K562 (cell line): ENCODE measurements around the gene VWA1. TPM values are rescaled to one million over a fixed set of nuclear protein-coding genes. Genes with fewer than 3 reads are reported as not detected.

Experiments used
- ETS2 ChIP-seq: IDR thresholded peaks from 2 replicates; pipeline ENCODE4 v1.6.1; 2016; ENCODE audit warnings: borderline replicate concordance, missing genetic modification characterization, mild to moderate bottlenecking, moderate library complexity, missing compliant biosample characterization; ENCODE audit not compliant: poor library complexity, severe bottlenecking
- HDAC8 ChIP-seq: fragments of 450-650 bp; IDR thresholded peaks from 2 replicates; pipeline ENCODE4 v1.6.1; 2016; ENCODE audit warnings: mild to moderate bottlenecking, missing genetic modification characterization, moderate library complexity, missing compliant biosample characterization
- MAFK ChIP-seq: IDR thresholded peaks from 2 replicates; pipeline ENCODE4 v1.6.1; 2011; ENCODE audit warnings: low read length, improper control_type of control experiment
- MAZ ChIP-seq, 2 experiments: fragments of 450-650 bp in 1 of 2; sonication (generic) in 1 of 2; formaldehyde crosslinking; IDR thresholded peaks in 1 of 2; conservative IDR thresholded peaks in 1 of 2; 2 replicates each; pipeline versions ENCODE4 v1.4.0 to v1.5.0; 2020; ENCODE audit warnings: mild to moderate bottlenecking in 1 of 2, missing genetic modification reagents in 1 of 2
- NR1H2 ChIP-seq: sonication (generic); formaldehyde crosslinking; IDR thresholded peaks from 2 replicates; pipeline ENCODE4 v1.4.0; 2020; ENCODE audit warnings: mild to moderate bottlenecking, missing genetic modification reagents
- NR2F6 ChIP-seq: fragments of 450-650 bp; formaldehyde crosslinking; IDR thresholded peaks from 2 replicates; pipeline ENCODE4 v1.4.0; 2020; ENCODE audit warnings: mild to moderate bottlenecking
- POLR2G ChIP-seq: fragments of 200-400 bp; formaldehyde crosslinking; IDR thresholded peaks from 2 replicates; pipeline ENCODE4 v1.6.1; 2017; ENCODE audit warnings: low read depth, mild to moderate bottlenecking, antibody characterized with exemption, low read length, moderate library complexity
- RHOXF2B ChIP-seq: fragments of 250-450 bp; sonication (Bioruptor Pico); conservative IDR thresholded peaks from 2 replicates; pipeline ENCODE4 v1.5.1; 2021
- SAFB ChIP-seq: fragments of 200-400 bp; formaldehyde crosslinking; IDR thresholded peaks from 2 replicates; pipeline ENCODE4 v1.6.1; 2017; ENCODE audit warnings: low read depth, low read length, borderline replicate concordance
- TAF9B ChIP-seq: fragments of 450-650 bp; IDR thresholded peaks from 2 replicates; pipeline ENCODE4 v1.6.1; 2018; ENCODE audit warnings: mild to moderate bottlenecking; ENCODE audit not compliant: partially characterized antibody
- ZFP36 ChIP-seq: fragments of 150-350 bp; IDR thresholded peaks from 2 replicates; pipeline ENCODE4 v1.6.1; 2018; ENCODE audit warnings: low read length, low read depth; ENCODE audit not compliant: partially characterized antibody
- ZNF699 ChIP-seq: fragments of 250-450 bp; sonication (Bioruptor Pico); IDR thresholded peaks from 2 replicates; pipeline ENCODE4 v1.8.0; 2021; ENCODE audit warnings: mild to moderate bottlenecking, moderate library complexity; ENCODE audit not compliant: insufficient replicate concordance
- ZSCAN29 ChIP-seq: fragments of 450-650 bp; IDR thresholded peaks from 2 replicates; pipeline ENCODE4 v1.6.1; 2017
- polyA plus RNA-seq, 8 experiments: library from polyadenylated mRNA; depleted of rRNA in 4 of 8; stranded (reverse) in 5 of 8; unstranded in 3 of 8; fragments of >200 nt; fragmentation: Nextera tagmentation in 2 of 8; fragmentation: Illumina TruSeq in 1 of 8; extraction: Ambion mirVana in 2 of 8; extraction: Trizol in 1 of 8; gene quantifications; 2 replicates each; pipeline versions ENCODE4 v1.2.1 to v1.2.3, GENCODE V29; 2011 to 2014; ENCODE audit warnings: inconsistent platforms in 1 of 8, missing spikeins in 1 of 8
- total RNA-seq, 7 experiments: library from RNA; depleted of rRNA in 6 of 7; stranded (reverse); fragments of >200 nt in 6 of 7; fragmentation: Illumina TruSeq in 2 of 7; extraction: Trizol in 2 of 7; gene quantifications; 2 replicates each; pipeline versions ENCODE4 v1.2.1 to v1.2.3, GENCODE V29; 2011 to 2021; ENCODE audit warnings: low replicate concordance in 1 of 7
- TF ChIP-seq, protein P1 (sequence below): fragments of 150-350 bp; conservative IDR thresholded peaks from 2 replicates; pipeline ENCODE4 v1.6.1; 2014; ENCODE audit warnings: low read length
- TF ChIP-seq, protein P2 (sequence below), 3 experiments: IDR thresholded peaks in 2 of 3; conservative IDR thresholded peaks in 1 of 3; 2 replicates each; pipeline ENCODE4 v1.5.1; 2011 to 2012; ENCODE audit warnings: low read length in 3 of 3, mild to moderate bottlenecking in 3 of 3, control low read depth in 2 of 3, improper control_type of control experiment in 1 of 3, inconsistent platforms in 1 of 3, low read depth in 1 of 3, mixed read lengths in 1 of 3, moderate library complexity in 1 of 3; ENCODE audit not compliant: insufficient read depth in 2 of 3
- TF ChIP-seq, protein P3 (sequence below), 2 experiments: fragments of 450-650 bp in 1 of 2; IDR thresholded peaks; 2 replicates each; pipeline ENCODE4 v1.6.1; 2011 to 2017; ENCODE audit warnings: low read depth in 2 of 2, antibody characterized with exemption in 1 of 2, borderline replicate concordance in 1 of 2, low read length in 1 of 2, mild to moderate bottlenecking in 1 of 2, mixed read lengths in 1 of 2; ENCODE audit not compliant: control insufficient read depth in 1 of 2
- TF ChIP-seq, protein P4 (sequence below): fragments of 250-450 bp; sonication (Bioruptor Pico); IDR thresholded peaks from 2 replicates; pipeline ENCODE4 v1.8.0; 2021; ENCODE audit warnings: mild to moderate bottlenecking, moderate library complexity

Gene VWA1
- total and polyA plus RNA-seq, 9 of the 15 experiments (the other 6 are each of a cell fraction or from before 2014, with no cell fraction given) = 0.01 to 6.4 (median 0.85) TPM

DNA sequence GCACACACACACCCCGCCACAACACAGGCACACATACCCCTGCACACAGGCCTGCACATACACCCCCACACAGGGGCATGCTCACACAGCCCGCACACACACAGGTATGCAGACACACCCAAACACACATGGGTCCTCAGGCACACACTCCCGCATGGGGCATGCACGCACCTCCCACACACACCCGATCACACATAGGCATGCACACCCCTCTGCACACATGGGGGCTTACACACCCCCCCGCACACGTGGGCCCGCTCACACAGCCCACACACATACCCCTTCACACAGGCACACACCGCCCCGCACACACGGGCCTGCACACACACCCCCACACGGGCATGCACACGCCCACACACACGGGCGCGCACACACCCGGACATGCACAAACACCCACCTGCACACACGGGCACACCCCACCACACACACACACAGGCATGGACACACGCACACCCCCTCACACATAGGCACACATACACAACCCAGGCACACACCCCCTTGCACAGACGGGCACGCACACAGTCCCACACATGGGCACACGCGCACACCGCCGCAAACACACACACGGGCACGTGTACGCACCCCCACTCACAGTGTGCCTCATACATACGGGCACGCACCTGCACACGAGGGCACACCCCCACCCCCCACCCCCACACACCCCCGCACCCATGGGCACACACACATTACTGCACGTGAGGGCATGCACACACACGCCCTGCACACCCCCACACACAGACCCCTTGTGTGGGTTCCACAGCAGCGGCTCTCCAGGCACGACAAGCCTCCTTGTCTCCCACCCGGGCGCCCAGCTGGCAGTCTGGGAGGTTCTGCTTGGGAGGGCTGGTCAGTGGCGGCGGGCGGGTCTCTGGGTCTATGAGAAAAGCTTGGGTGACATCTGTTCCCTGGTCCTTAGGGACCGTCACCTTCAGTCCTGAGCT lies 44.3 kb downstream of the VWA1 start (continued):
- TF ChIP-seq, protein P1, sequence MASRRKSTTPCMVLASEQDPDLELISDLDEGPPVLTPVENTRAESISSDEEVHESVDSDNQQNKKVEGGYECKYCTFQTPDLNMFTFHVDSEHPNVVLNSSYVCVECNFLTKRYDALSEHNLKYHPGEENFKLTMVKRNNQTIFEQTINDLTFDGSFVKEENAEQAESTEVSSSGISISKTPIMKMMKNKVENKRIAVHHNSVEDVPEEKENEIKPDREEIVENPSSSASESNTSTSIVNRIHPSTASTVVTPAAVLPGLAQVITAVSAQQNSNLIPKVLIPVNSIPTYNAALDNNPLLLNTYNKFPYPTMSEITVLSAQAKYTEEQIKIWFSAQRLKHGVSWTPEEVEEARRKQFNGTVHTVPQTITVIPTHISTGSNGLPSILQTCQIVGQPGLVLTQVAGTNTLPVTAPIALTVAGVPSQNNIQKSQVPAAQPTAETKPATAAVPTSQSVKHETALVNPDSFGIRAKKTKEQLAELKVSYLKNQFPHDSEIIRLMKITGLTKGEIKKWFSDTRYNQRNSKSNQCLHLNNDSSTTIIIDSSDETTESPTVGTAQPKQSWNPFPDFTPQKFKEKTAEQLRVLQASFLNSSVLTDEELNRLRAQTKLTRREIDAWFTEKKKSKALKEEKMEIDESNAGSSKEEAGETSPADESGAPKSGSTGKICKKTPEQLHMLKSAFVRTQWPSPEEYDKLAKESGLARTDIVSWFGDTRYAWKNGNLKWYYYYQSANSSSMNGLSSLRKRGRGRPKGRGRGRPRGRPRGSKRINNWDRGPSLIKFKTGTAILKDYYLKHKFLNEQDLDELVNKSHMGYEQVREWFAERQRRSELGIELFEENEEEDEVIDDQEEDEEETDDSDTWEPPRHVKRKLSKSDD = no peak
- TF ChIP-seq SAFB (no peak), HDAC8 (tag) (no peak), TAF9B (no peak), POLR2G (0 out of 2 replicates have a peak, but pooled peaks have one; percentile 41), ZSCAN29 (no peak), ZNF699 (CRISPR knock-in tag) (no peak), ZFP36 (no peak), MAZ (CRISPR knock-in tag; conservative IDR thresholded peaks at IDR 0.05 in 1 of 2, IDR thresholded peaks at IDR 0.05 in 1 of 2) (no peak), MAFK (no peak), RHOXF2B (CRISPR knock-in tag) (no peak), NR1H2 (no peak), NR2F6 (CRISPR knock-in tag) (no peak), ETS2 (tag) (no peak)
- TF ChIP-seq, protein P2, sequence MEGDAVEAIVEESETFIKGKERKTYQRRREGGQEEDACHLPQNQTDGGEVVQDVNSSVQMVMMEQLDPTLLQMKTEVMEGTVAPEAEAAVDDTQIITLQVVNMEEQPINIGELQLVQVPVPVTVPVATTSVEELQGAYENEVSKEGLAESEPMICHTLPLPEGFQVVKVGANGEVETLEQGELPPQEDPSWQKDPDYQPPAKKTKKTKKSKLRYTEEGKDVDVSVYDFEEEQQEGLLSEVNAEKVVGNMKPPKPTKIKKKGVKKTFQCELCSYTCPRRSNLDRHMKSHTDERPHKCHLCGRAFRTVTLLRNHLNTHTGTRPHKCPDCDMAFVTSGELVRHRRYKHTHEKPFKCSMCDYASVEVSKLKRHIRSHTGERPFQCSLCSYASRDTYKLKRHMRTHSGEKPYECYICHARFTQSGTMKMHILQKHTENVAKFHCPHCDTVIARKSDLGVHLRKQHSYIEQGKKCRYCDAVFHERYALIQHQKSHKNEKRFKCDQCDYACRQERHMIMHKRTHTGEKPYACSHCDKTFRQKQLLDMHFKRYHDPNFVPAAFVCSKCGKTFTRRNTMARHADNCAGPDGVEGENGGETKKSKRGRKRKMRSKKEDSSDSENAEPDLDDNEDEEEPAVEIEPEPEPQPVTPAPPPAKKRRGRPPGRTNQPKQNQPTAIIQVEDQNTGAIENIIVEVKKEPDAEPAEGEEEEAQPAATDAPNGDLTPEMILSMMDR (IDR thresholded peaks at IDR 0.05 in 2 of 3, conservative IDR thresholded peaks at IDR 0.05 in 1 of 3; ENCODE audit: insufficient read depth in 2 of 3, low read depth in 1 of 3, low read length in 3 of 3) = no peak
- TF ChIP-seq, protein P3, sequence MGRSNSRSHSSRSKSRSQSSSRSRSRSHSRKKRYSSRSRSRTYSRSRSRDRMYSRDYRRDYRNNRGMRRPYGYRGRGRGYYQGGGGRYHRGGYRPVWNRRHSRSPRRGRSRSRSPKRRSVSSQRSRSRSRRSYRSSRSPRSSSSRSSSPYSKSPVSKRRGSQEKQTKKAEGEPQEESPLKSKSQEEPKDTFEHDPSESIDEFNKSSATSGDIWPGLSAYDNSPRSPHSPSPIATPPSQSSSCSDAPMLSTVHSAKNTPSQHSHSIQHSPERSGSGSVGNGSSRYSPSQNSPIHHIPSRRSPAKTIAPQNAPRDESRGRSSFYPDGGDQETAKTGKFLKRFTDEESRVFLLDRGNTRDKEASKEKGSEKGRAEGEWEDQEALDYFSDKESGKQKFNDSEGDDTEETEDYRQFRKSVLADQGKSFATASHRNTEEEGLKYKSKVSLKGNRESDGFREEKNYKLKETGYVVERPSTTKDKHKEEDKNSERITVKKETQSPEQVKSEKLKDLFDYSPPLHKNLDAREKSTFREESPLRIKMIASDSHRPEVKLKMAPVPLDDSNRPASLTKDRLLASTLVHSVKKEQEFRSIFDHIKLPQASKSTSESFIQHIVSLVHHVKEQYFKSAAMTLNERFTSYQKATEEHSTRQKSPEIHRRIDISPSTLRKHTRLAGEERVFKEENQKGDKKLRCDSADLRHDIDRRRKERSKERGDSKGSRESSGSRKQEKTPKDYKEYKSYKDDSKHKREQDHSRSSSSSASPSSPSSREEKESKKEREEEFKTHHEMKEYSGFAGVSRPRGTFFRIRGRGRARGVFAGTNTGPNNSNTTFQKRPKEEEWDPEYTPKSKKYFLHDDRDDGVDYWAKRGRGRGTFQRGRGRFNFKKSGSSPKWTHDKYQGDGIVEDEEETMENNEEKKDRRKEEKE (IDR thresholded peaks at IDR 0.05; ENCODE audit: borderline replicate concordance in 1 of 2, control insufficient read depth in 1 of 2, low read depth in 2 of 2, low read length in 1 of 2) = peak in 1 of 2 experiments; percentile 12; a peak in 1 of 4 replicates
- TF ChIP-seq, protein P4, sequence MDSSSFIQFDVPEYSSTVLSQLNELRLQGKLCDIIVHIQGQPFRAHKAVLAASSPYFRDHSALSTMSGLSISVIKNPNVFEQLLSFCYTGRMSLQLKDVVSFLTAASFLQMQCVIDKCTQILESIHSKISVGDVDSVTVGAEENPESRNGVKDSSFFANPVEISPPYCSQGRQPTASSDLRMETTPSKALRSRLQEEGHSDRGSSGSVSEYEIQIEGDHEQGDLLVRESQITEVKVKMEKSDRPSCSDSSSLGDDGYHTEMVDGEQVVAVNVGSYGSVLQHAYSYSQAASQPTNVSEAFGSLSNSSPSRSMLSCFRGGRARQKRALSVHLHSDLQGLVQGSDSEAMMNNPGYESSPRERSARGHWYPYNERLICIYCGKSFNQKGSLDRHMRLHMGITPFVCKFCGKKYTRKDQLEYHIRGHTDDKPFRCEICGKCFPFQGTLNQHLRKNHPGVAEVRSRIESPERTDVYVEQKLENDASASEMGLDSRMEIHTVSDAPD (CRISPR knock-in tag) = no peak
